Right renal cortex interstitium (tissue), 3 donors: ENCODE measurements around the gene TMEM107. TPM values are rescaled to one million over a fixed set of nuclear protein-coding genes. Genes with fewer than 3 reads are reported as not detected.
"Not testable (repeated sequence)": the region's sequence is repeated elsewhere in the genome, so short reads cannot be mapped to it uniquely, and the experiment has no call there.

ENCODE experiments used
- DNase-seq, 3 donors: peaks; one replicate each; pipeline ENCODE4 v3.0.0-alpha.2; 2013; ENCODE audit warnings: low read depth in 3 of 3, low spot score in 2 of 3
- polyA plus RNA-seq, 3 donors: library from polyadenylated mRNA; unstranded; fragments of 120-200 nt; gene quantifications; one replicate each; pipeline ENCODE4 v1.2.1, GENCODE V29; 2013; ENCODE audit not compliant: insufficient read length in 3 of 3

Gene TMEM107
- polyA plus RNA-seq = 10 to 100 TPM; 22.4 to 25.9 (median 23.5) TPM

DNA sequence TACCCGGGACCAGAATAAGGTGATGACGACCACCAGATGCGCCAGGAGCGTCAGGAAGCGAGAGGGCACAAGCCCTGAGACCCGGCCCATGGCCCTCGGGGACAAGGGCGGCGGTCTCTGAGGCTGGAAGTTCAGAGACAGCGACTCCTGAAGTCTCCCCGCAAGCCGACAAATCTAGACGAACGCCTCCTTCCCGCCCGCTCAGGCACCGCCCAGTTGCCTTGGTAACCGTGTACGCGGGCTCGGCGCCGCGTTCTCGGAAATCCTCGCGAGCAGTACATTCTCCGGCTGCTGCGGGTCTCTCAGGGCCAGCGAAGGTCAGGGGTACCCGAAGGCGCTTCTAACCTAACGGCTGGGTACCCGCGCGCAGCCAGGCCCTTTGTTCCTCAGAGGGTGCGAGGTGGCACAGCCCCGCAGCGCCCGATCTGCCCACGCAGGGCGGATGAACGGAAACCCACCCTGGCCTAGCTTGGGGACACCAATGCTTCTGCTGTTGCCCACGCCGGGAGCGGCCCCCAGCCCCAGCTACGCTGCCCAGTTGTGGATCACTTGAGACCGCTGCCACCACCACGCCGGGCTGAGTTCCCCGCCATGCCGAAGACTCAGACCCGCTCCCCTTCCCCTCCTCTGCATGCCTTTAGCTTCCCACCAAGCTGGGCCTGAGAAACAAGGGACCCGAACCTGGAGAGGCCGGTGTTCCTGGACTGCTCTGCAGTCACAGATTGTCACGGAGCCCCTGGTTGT, at the start of gene TMEM107:
Gene TMEM107, minus strand, starts transcription at position 184 of the 744 bp plus-strand sequence. Its CDS starts 94 bp downstream, at position 90.
- no peak for DNase-seq

DNA sequence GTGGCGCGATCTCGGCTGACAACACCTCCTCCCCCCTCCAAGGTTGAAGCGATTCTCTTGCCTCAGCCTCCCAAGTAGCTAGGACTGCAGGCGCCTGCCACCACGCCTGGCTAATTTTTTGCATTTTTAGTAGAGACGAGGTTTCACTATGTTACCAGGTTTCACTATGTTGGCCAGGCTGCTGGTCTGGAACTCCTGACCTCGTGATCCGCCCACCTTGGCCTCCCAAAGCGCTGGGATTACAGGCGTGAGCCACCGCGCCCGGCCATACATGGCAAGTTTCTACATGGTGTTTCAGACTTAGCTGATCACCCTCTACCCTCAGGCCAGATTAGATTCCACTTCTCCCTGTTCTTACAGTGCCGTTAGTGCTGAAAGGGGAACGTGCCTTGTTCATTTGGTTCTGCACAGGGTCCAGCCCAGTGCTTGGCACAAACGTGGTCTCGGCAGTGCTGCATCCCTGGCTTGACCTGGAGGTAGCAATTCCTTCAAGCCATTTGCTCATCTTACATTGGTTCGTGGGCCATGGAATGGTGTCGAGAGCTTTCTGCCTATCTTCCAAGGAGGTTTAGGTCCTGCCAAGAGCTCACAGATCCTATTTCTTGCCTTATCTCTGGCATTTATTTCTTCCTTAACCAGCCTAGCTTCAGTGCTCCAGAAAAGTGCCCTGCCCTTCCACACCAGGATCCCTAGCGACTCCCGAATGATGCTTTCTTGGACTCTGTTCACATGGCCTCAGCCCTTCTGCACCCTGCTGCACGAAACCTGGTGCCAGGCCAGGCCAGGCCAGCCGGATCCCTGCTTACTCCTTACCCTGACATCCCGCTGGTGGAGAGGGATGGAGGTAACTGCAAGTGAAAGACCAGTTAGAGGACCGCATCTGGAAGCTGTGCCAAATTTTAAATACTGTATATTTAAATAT, 49.0 kb upstream of the TMEM107 start:
- DNase-seq = no peak

DNA sequence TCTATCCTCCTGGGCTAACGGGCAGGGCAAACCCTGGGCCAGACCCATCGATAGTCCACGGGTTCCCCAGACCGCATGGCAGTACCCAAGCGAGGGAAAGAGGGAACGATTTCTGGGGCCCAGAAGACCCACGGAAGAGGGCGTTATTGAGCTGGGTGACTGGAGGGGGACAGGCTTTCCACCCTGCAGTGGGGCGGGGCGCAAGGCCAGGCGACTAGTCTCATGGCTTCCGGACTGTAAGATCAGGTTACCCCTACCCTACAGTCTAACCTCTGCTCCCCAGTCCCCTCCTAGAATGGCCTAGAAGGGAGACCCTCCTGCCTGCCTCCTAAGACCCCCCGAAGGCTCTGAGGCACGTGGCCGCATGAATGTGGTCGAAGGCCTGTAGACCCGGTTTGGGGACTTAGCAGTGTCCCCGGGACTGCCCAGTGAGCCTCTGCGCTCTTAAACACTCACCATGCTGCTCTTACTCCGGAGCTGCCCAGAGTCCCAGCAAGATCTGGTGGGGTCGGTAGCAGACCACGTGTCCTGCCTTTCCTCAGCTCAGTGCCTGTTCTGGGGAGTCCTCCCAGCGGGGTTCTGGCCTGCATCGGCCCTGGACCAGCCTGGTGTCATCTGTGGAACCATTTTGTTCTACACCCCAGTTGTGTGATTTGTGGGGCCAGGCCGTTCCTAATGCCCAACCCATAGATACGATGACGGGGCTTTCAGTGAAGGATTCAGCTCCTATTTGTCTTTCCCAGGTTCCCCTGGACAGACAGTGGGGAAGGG, 47.4 kb upstream of the TMEM107 start:
- DNase-seq = no peak

DNA sequence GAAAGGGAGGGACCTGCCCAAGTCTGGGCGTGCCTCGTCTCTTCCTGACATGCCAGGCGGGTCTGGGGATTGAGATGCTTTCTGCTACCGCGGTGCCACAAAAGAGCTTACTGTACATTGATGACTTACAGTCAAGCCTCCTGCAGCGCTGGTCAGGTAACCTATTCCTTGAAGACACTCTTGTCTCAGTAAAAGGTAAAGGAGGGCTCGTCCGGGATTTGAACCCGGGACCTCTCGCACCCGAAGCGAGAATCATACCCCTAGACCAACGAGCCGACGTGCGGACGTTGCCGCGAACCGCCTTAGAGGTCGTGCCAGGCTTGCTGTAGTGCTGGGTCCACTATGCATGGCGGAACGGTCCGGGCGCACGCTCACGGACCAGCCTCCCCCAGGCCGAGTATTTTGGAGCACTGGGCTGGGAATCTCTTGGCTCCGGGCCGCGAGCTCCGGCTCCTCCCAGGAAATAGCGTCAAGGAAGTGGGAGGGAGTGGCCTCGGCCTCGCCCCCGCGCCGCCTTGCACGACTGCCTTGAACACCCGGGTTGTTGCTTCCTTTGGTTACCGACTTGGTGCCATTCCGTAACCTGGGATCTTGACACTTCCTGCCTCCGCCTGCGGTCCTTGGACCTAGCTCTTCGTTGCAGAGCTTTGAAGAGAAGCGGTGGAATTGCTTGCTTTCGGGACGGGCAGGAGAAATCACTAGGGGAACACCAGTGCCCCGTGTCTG, 46.6 kb upstream of the TMEM107 start:
- peak; percentile 68 to 82 (median 76) for DNase-seq

DNA sequence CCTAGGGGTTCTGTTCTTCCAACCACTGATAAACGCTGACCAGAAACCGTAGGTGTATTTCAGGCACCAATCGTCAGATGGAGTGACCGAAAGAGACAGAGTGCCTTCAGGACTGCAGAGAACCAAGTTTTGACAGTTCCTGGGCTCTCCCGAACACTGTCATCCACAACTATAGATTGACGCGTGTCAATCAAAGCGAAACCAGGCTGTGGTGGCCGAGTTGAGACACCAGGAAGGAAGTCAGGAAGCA, 46.1 kb upstream of the TMEM107 start:
- DNase-seq = no peak

DNA sequence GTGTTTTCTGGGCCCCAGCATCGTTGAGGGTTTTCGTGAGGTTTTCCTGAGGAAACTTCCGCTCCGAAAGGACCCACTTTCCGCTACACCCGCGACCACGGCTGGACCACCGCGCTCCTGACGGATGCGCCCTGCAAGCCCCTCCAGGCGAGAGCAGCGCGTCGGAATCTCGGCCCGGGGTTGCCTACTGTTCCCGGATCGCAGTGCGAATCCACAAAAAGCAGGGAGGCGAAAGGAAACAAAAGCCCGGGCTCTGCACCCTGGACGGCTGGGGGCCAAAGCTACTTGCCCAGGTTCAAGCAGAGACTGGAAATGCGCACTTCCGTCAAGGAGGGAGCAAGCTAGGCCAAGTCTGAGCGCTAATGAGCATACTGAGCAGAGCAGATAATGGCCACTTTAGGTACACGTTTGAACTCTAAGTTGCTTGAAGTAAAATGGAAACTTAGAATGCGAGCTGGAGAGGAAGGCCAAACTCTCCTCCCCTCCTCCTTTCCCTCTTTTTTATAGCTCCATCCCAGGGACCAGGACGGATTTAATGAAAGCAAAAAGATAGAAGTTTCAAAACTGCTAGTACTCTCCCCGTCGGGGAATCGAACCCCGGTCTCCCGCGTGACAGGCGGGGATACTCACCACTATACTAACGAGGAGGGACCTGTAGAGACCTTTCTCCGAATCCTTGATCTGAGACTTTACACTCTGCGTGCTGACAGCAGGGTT, 45.6 kb upstream of the TMEM107 start:
- peak; percentile 90 to 95 (median 94) for DNase-seq

DNA sequence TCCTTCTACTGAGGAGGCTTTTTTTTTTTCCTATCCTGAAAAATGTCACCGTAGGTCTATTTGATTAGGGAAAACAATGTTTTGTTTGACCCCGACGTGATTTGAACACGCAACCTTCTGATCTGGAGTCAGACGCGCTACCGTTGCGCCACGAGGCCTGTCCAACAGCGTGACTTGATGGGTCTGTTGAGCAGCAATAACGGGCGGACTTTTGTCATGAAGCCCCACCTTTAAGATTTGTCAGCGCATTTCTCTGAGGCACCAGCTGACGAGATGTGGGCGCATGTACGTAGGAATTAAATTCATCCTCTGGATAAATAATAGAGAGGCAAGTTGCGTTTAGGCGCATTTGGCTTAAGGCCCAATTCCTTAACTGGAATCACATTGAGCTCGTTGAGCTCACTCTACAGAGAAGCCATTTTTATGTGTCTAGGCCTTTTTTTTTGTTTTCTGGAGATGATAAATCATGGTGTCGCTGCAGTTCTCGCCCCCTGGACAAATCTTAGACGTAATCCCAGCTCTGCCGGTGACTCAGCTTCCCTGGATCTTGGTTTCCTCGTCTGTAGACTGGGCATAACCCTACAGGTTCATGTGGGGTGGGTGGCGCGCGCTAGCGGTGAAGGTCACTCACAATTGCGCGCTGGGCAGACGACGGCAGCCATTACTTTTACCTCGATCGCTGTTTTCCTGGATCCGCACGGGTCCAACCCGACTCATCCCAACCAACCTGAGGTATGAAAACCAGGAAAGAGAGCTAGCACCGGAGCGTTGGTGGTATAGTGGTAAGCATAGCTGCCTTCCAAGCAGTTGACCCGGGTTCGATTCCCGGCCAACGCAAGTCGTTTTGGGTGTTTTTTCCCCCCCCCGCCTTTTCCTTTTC, 44.8 kb upstream of the TMEM107 start:
- DNase-seq = peak; percentile 93 to 96 (median 93)

DNA sequence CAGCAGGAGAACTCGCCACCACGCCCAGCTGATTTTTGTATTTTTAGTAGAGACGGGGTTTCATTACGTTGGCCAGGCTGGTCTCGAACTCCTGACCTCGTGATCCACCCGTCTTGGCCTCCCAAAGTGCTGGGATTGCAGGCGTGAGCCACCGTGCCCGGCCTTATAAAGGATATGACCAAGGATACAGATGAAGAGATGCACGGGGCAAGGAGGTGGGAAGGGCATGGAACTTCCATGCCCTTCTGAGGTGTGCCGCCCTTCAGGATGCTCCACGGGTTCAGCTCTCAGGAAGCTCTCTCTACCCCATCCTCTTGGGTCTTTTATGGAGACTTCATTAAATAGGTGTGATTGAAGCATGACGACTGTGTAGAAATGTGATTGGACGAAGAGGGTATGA, 37.8 kb upstream of the TMEM107 start:
- not testable (repeated sequence) for DNase-seq

DNA sequence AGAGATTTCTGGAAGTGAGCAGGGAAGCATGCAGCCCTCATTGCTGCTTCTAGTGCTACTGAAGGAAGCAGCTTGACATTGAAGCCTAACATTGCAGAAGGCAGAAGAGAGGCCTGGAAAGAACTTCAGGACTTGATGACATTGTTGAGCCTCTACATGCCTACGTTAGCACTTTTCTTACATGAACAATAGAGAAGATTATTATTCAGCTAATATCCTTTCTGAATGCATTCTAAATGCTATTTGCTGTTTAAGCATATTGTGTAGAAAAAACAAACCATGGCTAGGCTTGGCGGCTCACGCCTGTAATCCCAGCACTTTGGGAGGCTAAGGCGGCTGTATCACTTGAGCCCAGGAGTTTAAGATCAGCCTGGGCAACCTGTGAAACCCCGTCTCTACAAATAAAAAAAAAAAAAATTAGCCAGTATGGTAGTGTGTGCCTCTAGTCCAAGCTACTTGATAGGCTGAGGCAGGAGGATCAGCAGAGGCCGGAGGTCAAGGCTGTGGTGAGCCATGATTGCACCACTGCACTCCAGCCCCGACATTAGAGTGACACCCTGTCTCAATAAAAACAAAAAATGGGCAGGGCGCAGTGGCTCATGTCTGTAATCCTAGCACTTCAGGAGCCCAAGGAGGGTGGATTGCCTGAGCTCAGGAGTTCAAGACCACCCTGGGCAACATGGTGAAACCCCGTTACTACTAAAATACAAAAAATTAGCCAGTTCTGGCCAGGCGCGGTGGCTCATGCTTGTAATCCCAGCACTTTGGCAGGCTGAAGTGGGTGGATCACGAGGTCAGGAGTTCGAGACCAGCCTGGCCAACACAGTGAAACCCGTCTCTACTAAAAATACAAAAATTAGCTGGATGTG, 36.4 kb upstream of the TMEM107 start:
- no peak for DNase-seq

DNA sequence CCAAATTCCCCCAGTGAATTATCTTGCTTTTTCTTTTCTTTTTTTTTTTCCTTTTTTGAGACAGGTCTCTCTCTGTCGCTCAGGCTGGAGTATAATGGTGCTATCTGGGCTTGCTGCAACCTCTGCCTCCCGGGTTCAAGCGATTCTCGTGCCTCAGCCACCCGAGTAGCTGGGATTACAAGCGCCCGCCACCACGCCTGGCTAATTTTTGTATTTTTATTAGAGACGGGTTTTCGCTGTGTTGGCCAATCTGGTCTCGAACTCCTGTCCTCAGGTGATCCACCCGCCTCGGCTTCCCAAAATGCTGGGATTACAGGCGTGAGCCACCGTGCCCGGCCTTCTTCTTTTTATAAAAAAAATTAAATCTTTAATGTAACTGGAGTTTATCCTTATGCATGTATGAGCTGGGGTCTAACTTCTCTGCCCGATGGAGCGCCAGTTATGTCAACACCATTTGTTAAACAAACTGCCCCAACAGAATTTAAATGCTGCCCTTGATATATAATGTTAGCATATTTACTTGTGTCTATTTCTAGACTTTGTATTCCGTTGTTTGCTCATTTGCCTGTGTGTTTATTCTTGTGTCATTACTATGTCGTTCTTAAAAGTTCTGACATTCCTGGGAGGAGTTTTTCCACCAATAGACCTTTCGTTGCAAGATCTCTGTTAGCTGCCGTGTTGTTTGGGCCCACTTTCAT, 34.7 kb upstream of the TMEM107 start:
- no peak for DNase-seq

DNA sequence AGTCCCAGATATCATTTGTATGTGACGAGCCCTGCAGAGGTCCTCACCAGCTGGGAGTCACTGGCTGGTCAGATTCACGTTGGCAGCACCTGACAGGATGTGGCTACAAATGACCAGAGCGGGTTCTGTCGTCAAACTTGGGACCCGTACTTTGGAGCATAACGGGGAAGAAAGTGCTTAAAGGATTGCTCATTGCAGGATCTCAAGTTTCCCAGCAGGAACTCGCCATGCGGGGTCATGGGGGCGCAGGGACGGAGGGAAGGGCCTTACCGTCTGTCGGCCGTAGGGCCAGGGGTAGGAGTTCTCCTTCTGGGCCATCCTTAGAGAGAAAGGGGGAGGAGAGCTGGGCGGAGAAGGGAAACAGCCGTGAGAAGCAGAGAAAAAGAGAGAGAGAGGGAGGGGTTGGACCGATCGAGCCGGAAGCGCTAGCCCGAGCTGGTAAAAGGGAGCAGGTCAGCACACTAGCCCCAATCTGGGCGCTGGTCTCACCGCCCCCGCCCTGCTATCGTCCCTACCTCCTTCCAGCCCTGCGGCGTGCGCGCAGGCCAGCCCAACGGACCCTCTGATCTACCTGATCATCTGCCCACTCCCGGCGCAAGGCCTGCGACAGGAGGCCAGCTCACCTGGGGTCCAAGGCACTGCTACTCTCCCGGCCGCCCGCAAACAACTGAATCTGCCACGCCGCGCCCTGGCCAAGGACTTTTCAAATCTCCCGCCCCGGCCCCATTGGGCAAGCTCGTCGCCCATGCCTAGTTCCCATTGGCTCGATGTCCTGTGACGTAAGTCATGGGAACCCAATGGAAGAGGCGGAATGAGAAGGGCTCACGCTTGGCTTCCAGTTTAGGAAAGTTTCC, 34.0 kb upstream of the TMEM107 start, which contains the start of gene AURKB:
Gene AURKB, minus strand, starts transcription at position 669 of the 854 bp plus-strand sequence. Its CDS starts 351 bp downstream, at position 318.
- DNase-seq = peak; percentile 93 to 98 (median 95)

DNA sequence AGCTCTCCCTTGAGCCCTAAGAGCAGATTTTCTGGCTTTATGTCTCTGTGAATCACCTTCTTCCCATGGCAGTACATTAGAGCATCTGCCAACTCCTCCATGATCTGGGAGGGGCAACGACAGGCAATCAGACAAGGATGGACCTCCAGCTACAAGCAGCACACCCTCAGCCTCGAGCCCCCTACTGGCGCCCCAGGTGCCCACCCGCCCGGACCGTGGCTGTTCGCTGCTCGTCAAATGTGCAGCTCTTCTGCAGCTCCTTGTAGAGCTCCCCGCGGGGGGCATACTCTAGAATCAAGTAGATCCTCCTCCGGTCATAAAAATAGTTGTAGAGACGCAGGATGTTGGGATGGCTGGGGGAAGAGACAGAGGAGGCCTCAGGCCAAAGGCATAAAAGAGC, 30.4 kb upstream of the TMEM107 start:
- no peak for DNase-seq

DNA sequence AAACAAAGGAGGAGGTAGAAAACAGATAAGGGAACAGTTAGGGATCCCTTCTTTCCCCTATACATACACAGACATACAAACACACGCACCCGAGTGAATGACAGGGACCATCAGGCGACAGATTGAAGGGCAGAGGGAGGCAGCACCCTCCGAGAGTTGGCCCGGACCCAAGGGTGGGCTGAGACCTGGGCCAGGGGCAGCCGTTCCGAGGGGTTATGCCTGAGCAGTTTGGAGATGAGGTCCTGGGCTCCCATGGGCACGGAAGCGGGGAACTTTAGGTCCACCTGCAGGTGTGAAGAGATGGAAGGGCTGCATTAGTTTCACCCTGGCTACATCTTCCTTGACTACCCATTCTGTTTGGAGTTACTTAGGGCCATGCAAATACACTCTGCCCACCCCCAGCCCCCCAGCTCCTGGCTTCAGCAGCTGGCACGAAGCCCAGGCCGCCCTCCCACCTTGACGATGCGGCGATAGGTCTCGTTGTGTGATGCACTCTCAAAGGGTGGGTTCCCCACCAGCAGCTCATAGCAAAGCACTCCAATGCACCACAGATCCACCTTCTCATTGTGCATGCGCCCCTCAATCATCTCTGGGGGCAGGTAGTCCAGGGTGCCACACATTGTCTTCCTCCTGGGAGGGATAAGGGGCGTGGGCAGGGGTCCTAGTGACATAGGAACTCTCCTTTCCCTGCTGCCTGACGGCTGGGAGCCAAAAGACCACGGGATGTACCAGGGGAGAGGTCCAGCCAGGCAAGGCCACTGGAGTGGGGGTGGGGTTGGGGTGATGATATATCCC, 28.8 kb upstream of the TMEM107 start:
- no peak for DNase-seq

DNA sequence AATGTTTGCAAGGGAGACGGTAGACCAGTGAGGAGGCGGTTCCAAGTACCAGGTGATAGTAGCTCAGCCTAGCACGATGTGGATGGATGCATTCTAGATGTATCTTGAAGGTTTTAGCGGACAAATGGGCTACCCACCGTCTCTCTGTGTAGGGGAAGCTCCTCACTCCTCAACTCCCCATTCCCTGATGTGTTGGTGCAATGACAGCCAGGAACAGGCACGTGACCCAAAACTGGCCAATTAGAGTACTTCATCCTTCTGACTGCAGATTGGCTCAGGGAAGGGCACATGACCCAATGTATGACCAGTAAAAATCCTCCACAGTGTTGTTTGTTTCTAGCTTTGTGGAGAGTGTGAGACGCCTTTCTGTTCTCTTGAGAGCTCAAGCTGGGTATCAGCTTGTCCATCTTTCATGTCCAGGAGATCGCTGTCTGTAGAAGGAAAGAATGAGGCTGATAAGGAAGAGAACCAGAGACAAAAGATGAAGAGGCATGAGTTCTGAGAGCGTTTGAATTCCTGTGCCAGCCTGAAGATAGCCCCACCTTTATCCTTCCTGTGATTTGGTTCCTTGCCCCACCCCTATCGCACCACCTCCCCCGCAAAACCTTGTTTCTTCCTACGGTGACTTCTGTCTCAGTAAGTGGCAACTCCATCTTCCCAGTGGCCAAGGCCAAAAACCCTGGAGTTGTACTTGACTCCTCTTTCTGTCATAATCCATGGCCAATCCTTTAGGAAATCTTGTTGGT, 16.1 kb upstream of the TMEM107 start:
- DNase-seq = no peak

DNA sequence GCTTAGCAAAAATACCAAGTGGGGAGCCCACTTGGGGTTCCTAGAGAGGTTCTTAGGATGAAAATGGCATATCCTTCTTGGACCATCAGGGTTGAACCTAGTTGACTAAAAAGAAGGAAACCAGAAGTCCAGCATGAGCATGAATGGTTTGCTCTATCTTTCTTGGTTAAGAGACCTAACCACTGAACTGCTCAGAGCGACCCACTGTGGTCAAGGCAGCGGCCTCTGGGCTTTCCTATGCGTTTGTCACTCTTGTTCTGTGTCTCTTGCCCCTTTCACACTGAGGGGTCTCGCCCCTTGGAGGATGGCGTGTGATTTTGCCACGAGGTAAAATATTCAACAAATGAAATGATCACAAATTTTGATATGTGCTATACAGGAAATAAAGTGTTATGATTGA, 14.3 kb upstream of the TMEM107 start:
- no peak for DNase-seq
